K562 (cell line): ENCODE results near the gene RBM44. TPM values are rescaled to one million over a fixed set of nuclear protein-coding genes. Genes with fewer than 3 reads are reported as not detected.

ENCODE experiments used
- CHD4 ChIP-seq: fragments of 200-600 bp; sonication (generic); IDR thresholded peaks from 3 replicates; pipeline ENCODE4 v1.6.1; 2012; ENCODE audit warnings: low read depth, mild to moderate bottlenecking, mixed read lengths, low read length, inconsistent platforms; ENCODE audit not compliant: insufficient read depth, insufficient replicate concordance, poor library complexity, severe bottlenecking
- HSF4 ChIP-seq: fragments of 250-450 bp; sonication (Bioruptor Pico); IDR thresholded peaks from 2 replicates; pipeline ENCODE4 v2.1.2; 2022; ENCODE audit warnings: mild to moderate bottlenecking, moderate library complexity, borderline replicate concordance
- MYBL2 ChIP-seq, 2 experiments: fragments of 450-650 bp in 1 of 2; sonication (generic) in 1 of 2; formaldehyde crosslinking in 1 of 2; IDR thresholded peaks; 2 replicates each; pipeline versions ENCODE4 v1.6.1 to v1.8.1; 2017 to 2022; ENCODE audit warnings: borderline replicate concordance in 1 of 2, inconsistent platforms in 1 of 2, low read depth in 1 of 2, mild to moderate bottlenecking in 1 of 2, missing genetic modification reagents in 1 of 2, moderate library complexity in 1 of 2
- NFE2L1 ChIP-seq: fragments of 450-650 bp; IDR thresholded peaks from 2 replicates; pipeline ENCODE4 v1.6.1; 2016; ENCODE audit warnings: missing genetic modification characterization, low read depth, mild to moderate bottlenecking, missing compliant biosample characterization, moderate library complexity, borderline replicate concordance
- PRDM10 ChIP-seq: fragments of 450-650 bp; IDR thresholded peaks from 2 replicates; pipeline ENCODE4 v1.6.1; 2018; ENCODE audit not compliant: partially characterized antibody
- SPI1 ChIP-seq: IDR thresholded peaks from 2 replicates; pipeline ENCODE4 v1.6.1; 2011; ENCODE audit warnings: low read depth, low read length, control low read depth, borderline replicate concordance
- TAF9B ChIP-seq: fragments of 450-650 bp; IDR thresholded peaks from 2 replicates; pipeline ENCODE4 v1.6.1; 2018; ENCODE audit warnings: mild to moderate bottlenecking; ENCODE audit not compliant: partially characterized antibody
- polyA plus RNA-seq, 8 experiments: library from polyadenylated mRNA; depleted of rRNA in 4 of 8; stranded (reverse) in 5 of 8; unstranded in 3 of 8; fragments of >200 nt; fragmentation: Nextera tagmentation in 2 of 8; fragmentation: Illumina TruSeq in 1 of 8; extraction: Ambion mirVana in 2 of 8; extraction: Trizol in 1 of 8; gene quantifications; 2 replicates each; pipeline versions ENCODE4 v1.2.1 to v1.2.3, GENCODE V29; 2011 to 2014; ENCODE audit warnings: inconsistent platforms in 1 of 8, missing spikeins in 1 of 8
- total RNA-seq, 7 experiments: library from RNA; depleted of rRNA in 6 of 7; stranded (reverse); fragments of >200 nt in 6 of 7; fragmentation: Illumina TruSeq in 2 of 7; extraction: Trizol in 2 of 7; gene quantifications; 2 replicates each; pipeline versions ENCODE4 v1.2.1 to v1.2.3, GENCODE V29; 2011 to 2021; ENCODE audit warnings: low replicate concordance in 1 of 7

The RBM44 gene
- total and polyA plus RNA-seq, 9 of the 15 experiments (the other 6 are each of a cell fraction or from before 2014, with no cell fraction given), result 0.04 to 0.25 (median 0.13) TPM

GRCh38 chr2:237869343-237870102 lies 70.9 kb downstream of the RBM44 start (continued):
- TF ChIP-seq PRDM10 (no peak), SPI1 (no peak), NFE2L1 (tag) (no peak), TAF9B (no peak), CHD4 (no peak), MYBL2 (IDR thresholded peaks at IDR 0.05; ENCODE audit: low read depth) (no peak), MYBL2 (CRISPR knock-in tag; IDR thresholded peaks at IDR 0.05; ENCODE audit: borderline replicate concordance) (no peak), HSF4 (no peak)
